ENCODE data around the gene FOXK2.
A peak's percentile ranks its signal among the peaks of the same experiment; 100 is the strongest.

The FOXK2 gene

GRCh38 chr17:82588266-82589175 lies 69.0 kb downstream of the FOXK2 start:
- no peak for TF ChIP-seq CTCF (conservative IDR thresholded peaks at IDR 0.05; ENCODE audit: low read length)
- H3K4me3 ChIP-seq (ENCODE audit: low read length), result no peak overlapping the region
- no peak for DNase-seq (ENCODE audit: low read depth)

GRCh38 chr17:82589851-82590180 lies 70.3 kb downstream of the FOXK2 start:
- no peak for TF ChIP-seq CTCF (conservative IDR thresholded peaks at IDR 0.05; ENCODE audit: low read length)
- no peak for DNase-seq (ENCODE audit: low read depth)

GRCh38 chr17:82590216-82590615 lies 70.7 kb downstream of the FOXK2 start:
- H3K4me3 ChIP-seq (ENCODE audit: low read length), result no peak overlapping the region
- no peak for TF ChIP-seq CTCF (conservative IDR thresholded peaks at IDR 0.05; ENCODE audit: low read length)
- no peak for DNase-seq (ENCODE audit: low read depth)

More at GRCh38 chr17:82589851-82590180, 70.3 kb downstream of the FOXK2 start:
- no peak overlapping the region for H3K4me3 ChIP-seq (ENCODE audit: low read length)

GRCh38 chr17:82590881-82591539 lies 71.5 kb downstream of the FOXK2 start:
- DNase-seq (ENCODE audit: low read depth), result no peak
- H3K4me3 ChIP-seq (ENCODE audit: low read length), result no peak overlapping the region
- TF ChIP-seq CTCF (conservative IDR thresholded peaks at IDR 0.05; ENCODE audit: low read length), result no peak

- H3K4me3 ChIP-seq (ENCODE audit: low read length), result no peak overlapping the region
- peak; percentile 9 for DNase-seq (ENCODE audit: low read depth)
- TF ChIP-seq CTCF (conservative IDR thresholded peaks at IDR 0.05; ENCODE audit: low read length), result no peak
Observed at GRCh38 chr17:82592289-82592766, 72.8 kb downstream of the FOXK2 start.

- DNase-seq (ENCODE audit: low read depth), result peak; percentile 75
- H3K4me3 ChIP-seq (ENCODE audit: low read length), result peak overlapping the region; percentile 69
- no peak for TF ChIP-seq CTCF (conservative IDR thresholded peaks at IDR 0.05; ENCODE audit: low read length)
Observed at GRCh38 chr17:82592767-82593589, 73.4 kb downstream of the FOXK2 start.

All from AG10803 (cell line).